IPS-18c (cell line): ENCODE results near the gene CERS4.
"Not testable (repeated sequence)": the region's sequence is repeated elsewhere in the genome, so short reads cannot be mapped to it uniquely, and the experiment has no call there.

ENCODE experiments used
- H3K4me3 ChIP-seq: 2 replicates; pipeline ENCODE4 v1.7.0; 2013; ENCODE audit warnings: low read depth, mild to moderate bottlenecking, low read length, moderate library complexity; ENCODE audit not compliant: insufficient read depth
- H3K9me3 ChIP-seq: one replicate; pipeline ENCODE4 v1.6.1; 2013; ENCODE audit warnings: mild to moderate bottlenecking, low read length, moderate library complexity; ENCODE audit not compliant: control insufficient read depth, insufficient read depth

The CERS4 gene

GRCh38 chr19:8252922-8253589 is 43.9 kb downstream of the CERS4 start:
- no peaks in the 10 kb centered on the region for H3K9me3 ChIP-seq
- no peak overlapping the region for H3K4me3 ChIP-seq

GRCh38 chr19:8253678-8254077 is 44.5 kb downstream of the CERS4 start:
- Histone ChIP-seq H3K4me3 (no peak overlapping the region), H3K9me3 (no peaks in the 10 kb centered on the region)

- Histone ChIP-seq H3K4me3 (no peak overlapping the region), H3K9me3 (no peaks in the 10 kb centered on the region)
Observed at GRCh38 chr19:8254286-8255001, 45.3 kb downstream of the CERS4 start.

- Histone ChIP-seq H3K9me3 (no peaks in the 10 kb centered on the region), H3K4me3 (no peak overlapping the region)
Observed at GRCh38 chr19:8255426-8256125, 46.4 kb downstream of the CERS4 start.

- no peaks in the 10 kb centered on the region for H3K9me3 ChIP-seq
- H3K4me3 ChIP-seq: no peak overlapping the region
Observed at GRCh38 chr19:8256276-8257051, 47.3 kb downstream of the CERS4 start.

GRCh38 chr19:8257052-8257443 is 47.9 kb downstream of the CERS4 start:
- no peaks in the 10 kb centered on the region for H3K9me3 ChIP-seq
- H3K4me3 ChIP-seq: no peak overlapping the region

GRCh38 chr19:8259142-8259921 is 50.2 kb downstream of the CERS4 start:
- Histone ChIP-seq H3K9me3 (peaks cover 2% of the 10 kb centered on the region), H3K4me3 (no peak overlapping the region)

GRCh38 chr19:8259922-8260247 is 50.7 kb downstream of the CERS4 start:
- H3K4me3 ChIP-seq: no peak overlapping the region
- peaks cover 2% of the 10 kb centered on the region for H3K9me3 ChIP-seq

GRCh38 chr19:8261347-8261746 is 52.2 kb downstream of the CERS4 start:
- Histone ChIP-seq H3K9me3 (peaks cover 2% of the 10 kb centered on the region), H3K4me3 (no peak overlapping the region)

- Histone ChIP-seq H3K4me3 (no peak overlapping the region), H3K9me3 (peaks cover 2% of the 10 kb centered on the region)
Observed at GRCh38 chr19:8261881-8262280, 52.7 kb downstream of the CERS4 start.

GRCh38 chr19:8262431-8262830 is 53.3 kb downstream of the CERS4 start:
- H3K9me3 ChIP-seq: peaks cover 2% of the 10 kb centered on the region
- H3K4me3 ChIP-seq: no peak overlapping the region

- not testable (repeated sequence) for H3K9me3 ChIP-seq, H3K4me3 ChIP-seq
Observed at GRCh38 chr19:8264248-8264647, 55.1 kb downstream of the CERS4 start.

- no peak overlapping the region for H3K4me3 ChIP-seq
- H3K9me3 ChIP-seq: peaks cover 2% of the 10 kb centered on the region
Observed at GRCh38 chr19:8265872-8266271, 56.7 kb downstream of the CERS4 start.

GRCh38 chr19:8269724-8270123 is 60.6 kb downstream of the CERS4 start:
- H3K4me3 ChIP-seq: no peak overlapping the region

GRCh38 chr19:8276508-8276907 is 67.3 kb downstream of the CERS4 start:
- not testable (repeated sequence) for H3K9me3 ChIP-seq, H3K4me3 ChIP-seq

More at GRCh38 chr19:8269724-8270123, 60.6 kb downstream of the CERS4 start:
- no peaks in the 10 kb centered on the region for H3K9me3 ChIP-seq

GRCh38 chr19:8291337-8291736 is 82.2 kb downstream of the CERS4 start:
- H3K9me3 ChIP-seq, H3K4me3 ChIP-seq: not testable (repeated sequence)

GRCh38 chr19:8302357-8302691 is 93.2 kb downstream of the CERS4 start:
- Histone ChIP-seq H3K9me3 (no peaks in the 10 kb centered on the region), H3K4me3 (no peak overlapping the region)
